Stimulated activated CD4-positive, alpha-beta T cell treated with anti-CD3 and anti-CD28 coated beads, Interleukin-12 subunit alpha, Interleukin-12 subunit beta, amount 100 ng/mL, for 4 hours (primary cell): ENCODE measurements around the gene FAM3D.

Experiments
- DNase-seq: peaks from one replicate; pipeline ENCODE4 v3.0.0-alpha.2; 2020

The FAM3D gene

DNA sequence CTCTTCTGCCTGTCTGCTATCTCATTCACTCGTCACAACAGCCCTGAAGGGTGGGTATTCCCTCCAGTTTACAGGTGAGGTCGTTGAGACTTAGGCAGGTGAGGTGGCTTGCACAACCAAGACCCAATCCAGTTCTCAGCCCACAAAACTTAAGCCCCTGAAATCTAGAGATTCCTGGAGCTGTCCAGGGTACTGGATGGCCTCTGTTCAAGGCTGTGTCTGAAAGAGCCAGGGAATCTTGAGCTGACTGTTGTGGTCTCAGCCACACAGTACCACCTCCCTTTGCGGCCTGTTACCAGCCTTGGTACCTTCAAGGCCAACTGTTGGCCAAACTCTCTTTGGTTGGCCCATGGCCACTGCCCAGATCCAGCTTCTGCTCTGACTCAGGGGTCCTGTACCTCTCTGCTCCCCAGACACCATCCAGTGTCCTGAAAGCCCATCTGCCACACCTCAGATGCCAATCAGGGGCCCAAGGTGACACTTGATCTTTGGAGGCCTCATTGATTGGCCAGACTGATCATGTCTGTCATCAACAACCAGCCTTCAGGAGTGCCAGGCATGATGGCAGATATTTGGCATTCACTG is 78.5 kb downstream of the FAM3D start:
- DNase-seq = no peak

DNA sequence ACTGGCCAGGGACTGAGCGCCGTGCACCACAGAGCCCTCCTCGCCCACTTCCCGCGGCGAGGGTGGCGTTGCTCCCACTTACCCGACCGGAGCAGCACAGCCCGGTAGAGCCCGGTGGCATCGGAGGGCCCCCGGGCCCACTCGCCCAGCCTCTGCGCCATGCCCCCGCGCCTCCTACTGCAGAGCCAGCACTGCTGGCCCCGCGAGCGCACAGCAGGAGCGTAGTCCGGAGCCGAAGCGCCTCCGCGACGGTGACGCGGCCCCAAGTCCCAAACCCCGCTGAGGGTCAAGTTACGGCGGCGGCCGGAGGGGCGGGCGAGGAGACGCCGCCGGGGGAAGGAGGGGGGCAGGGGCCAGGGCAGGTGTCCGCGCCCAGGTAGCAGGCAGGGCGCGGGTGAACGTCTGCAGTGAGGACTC is 79.8 kb downstream of the FAM3D start:
- DNase-seq = no peak

DNA sequence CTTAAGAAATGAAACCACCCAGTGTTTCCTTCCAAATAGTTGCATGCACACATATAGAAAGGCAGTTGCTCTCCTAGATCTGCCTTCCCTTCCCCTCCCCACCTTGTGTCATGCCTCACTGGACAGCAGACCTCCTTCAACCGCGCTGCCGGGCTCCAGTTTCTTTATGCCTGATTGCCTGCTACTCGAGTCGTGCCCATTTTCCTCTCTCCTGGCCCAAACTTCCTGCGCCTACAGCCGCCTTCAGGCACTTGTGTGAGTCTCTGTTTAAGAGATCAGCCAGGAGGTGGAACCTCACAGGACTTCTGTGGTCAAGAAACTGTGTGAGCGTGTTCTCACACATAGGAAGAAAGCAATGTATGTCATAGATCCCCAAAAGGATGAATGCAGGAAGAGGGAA is 80.6 kb downstream of the FAM3D start:
- no peak for DNase-seq

DNA sequence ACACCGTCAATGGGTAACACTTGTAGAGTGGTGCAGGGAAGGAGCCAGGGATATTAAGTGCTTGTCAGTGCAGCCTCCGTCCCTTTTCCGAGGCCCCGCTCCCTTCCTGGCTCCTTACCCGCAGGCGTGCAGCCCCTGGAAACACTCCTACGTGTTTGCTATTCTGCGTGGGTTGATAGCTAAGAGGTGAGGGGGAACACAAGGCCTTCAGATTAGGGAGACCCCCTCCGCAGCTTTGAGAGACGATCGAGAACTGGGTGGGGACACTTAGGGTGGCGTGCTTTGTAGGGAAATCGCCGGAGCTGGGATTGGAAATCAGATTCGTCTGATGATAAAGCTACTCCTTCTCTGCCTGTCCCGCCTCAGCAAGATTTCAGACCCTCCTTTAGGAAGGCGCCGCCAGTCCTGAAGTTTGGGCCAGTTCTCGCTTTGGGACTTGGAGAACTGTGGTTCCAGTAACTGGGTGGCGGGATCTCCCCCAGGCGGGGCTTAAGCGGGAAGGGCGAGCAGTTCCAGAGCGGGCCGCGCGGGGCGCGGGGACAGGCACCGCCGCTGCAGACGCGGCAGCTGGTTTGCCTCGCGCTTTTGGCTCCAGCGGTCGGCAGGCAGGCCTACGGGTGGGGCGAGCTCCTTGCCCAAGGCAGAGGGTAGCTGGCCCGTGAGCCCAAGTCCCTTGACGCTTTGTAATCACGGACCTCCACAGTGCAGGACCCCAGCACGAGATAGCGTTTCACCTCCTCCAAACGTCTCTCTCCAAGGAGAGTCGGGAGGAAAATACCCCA is 81.4 kb downstream of the FAM3D start:
- DNase-seq = peak; percentile 45

DNA sequence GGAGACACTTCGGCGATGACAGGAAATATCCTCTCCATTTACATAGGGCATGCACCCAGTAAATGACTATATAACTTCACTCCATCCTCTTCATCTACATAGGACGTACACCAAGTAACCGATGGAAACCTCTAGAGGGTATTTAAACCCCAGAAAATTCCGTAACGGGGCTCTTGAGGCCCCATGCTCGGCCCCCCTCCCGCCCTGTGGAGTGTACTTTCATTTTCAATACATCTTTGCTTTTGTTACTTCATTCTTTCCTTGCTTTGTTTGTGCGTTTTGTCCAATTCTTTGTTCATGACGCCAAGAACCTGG is 81.9 kb downstream of the FAM3D start:
- DNase-seq = no peak
